ENCODE results near the gene COQ3. TPM values are rescaled to one million over a fixed set of nuclear protein-coding genes. Genes with fewer than 3 reads are reported as not detected.

Gene COQ3
- total and polyA plus RNA-seq, 2 of the 8 experiments (the other 6 are each of a cell fraction or from before 2014, with no cell fraction given), result 8.4 to 16.2 TPM

- TF ChIP-seq SP4 (IDR thresholded peaks at IDR 0.05; ENCODE audit: low read length) (peak; percentile 47; the same call in 1 of the 2 replicates), MAX (IDR thresholded peaks at IDR 0.05) (peak; percentile 55; the same call in 1 of the 2 replicates), JUND (IDR thresholded peaks at IDR 0.05; ENCODE audit: low read length) (no peak), FOSL1 (IDR thresholded peaks at IDR 0.05; ENCODE audit: insufficient read depth, low read depth, low read length) (no peak), SIN3A (conservative IDR thresholded peaks at IDR 0.05 in 1 of 2, IDR thresholded peaks at IDR 0.05 in 1 of 2; ENCODE audit: low read depth in 1 of 2, low read length in 2 of 2) (0 out of 4 replicates have a peak, but pooled peaks of 1 of the 2 experiments have one; percentile 28), EZH2 (IDR thresholded peaks at IDR 0.05; ENCODE audit: low read depth, low read length, severe bottlenecking) (no peak), KDM1A (IDR thresholded peaks at IDR 0.05; ENCODE audit: borderline replicate concordance, low read length) (peak; percentile 61; the same call in 1 of the 2 replicates), HDAC2 (IDR thresholded peaks at IDR 0.05; ENCODE audit: borderline replicate concordance in 1 of 2, low read depth in 2 of 2, low read length in 2 of 2) (no peak), EGR1 (IDR thresholded peaks at IDR 0.05; ENCODE audit: borderline replicate concordance, low read depth, low read length) (no peak), MAFK (IDR thresholded peaks at IDR 0.05; ENCODE audit: low read depth, low read length) (no peak), JUN (IDR thresholded peaks at IDR 0.05; ENCODE audit: low read depth, low read length) (no peak), PHF8 (conservative IDR thresholded peaks at IDR 0.05; ENCODE audit: low read depth, low read length) (peak; percentile 85), NRF1 (IDR thresholded peaks at IDR 0.05; ENCODE audit: low read depth, low read length) (peak; percentile 94), TAF7 (optimal IDR thresholded peaks at IDR 0.05; ENCODE audit: borderline replicate concordance, low read depth, low read length) (peak; percentile 52), CTCF (IDR thresholded peaks at IDR 0.05; ENCODE audit: control extremely low read depth in 1 of 3, insufficient read depth in 1 of 3, low read depth in 1 of 3, low read length in 3 of 3) (no peak), ATF3 (IDR thresholded peaks at IDR 0.05; ENCODE audit: insufficient read depth, low read depth, low read length) (no peak), SP2 (IDR thresholded peaks at IDR 0.05; ENCODE audit: low read length) (no peak), RFX5 (IDR thresholded peaks at IDR 0.05; ENCODE audit: borderline replicate concordance, low read depth, low read length) (no peak), TBP (IDR thresholded peaks at IDR 0.05; ENCODE audit: low read depth, low read length) (peak; percentile 88)
These were observed at the start of gene COQ3 (continued) for GRCh38 chr6:99393698-99394531.

Measured in H1 (cell line).